Dermis blood vessel endothelial cell (primary cell): ENCODE measurements around the gene PROKR1. TPM values are rescaled to one million over a fixed set of nuclear protein-coding genes. Genes with fewer than 3 reads are reported as not detected.
"Not testable (repeated sequence)": the region's sequence is repeated elsewhere in the genome, so short reads cannot be mapped to it uniquely, and the experiment has no call there.

Experiments used
- DNase-seq: peaks from one replicate; pipeline ENCODE4 v3.0.0; 2010
- total RNA-seq: library from RNA; depleted of rRNA; stranded (reverse); fragments of >200 nt; gene quantifications from 2 replicates; pipeline ENCODE4 v1.2.3, GENCODE V29; 2014

Gene PROKR1
- total RNA-seq, 1 donor from 2014 or later = not detected

DNA sequence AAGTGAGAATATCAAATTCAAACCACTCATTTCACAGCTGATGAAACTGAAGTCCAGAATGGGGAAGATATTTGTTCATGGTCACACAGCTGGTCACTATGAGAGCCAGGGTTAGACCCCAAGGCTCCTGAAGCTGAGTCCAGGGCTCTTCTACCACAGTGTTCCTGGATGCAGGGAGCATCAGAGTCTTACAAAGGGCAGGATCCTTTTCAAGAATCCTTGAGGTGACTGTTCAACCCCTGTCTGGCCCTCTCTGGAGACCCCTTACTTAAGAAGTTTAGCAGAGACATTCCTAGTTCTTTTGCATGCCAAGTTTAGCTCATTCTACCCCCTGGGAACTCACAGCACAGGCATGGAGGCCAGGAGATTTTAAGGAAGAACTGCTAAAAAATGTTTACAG, 15.7 kb downstream of the PROKR1 start:
- DNase-seq = no peak

- DNase-seq = no peak
Measured at GRCh38 chr2:68660658-68661057, 17.3 kb downstream of the PROKR1 start.

- no peak for DNase-seq
Measured at GRCh38 chr2:68662466-68662865, 19.1 kb downstream of the PROKR1 start.

- no peak for DNase-seq
Measured at GRCh38 chr2:68663371-68664156, 20.2 kb downstream of the PROKR1 start.

GRCh38 chr2:68667371-68667770, 24.0 kb downstream of the PROKR1 start:
- no peak for DNase-seq

DNA sequence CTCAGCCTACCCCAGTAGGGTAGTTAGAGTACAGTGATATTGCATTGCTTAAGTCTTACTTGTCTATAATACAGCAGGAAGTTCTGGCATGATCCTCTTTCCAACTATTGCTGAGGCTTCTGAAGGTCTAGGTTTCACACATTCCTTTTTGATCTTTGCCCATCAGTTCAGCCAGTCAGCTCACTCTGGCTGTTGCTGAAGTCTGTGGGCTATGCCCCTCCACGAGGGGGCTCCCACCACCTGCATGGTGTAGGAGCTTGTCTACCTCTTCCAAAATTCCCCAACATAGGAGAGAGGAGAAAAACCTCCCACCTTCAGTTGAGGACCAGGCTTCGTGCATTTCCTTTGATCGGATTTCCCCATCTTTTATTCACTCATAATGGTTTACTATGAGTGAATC, 26.3 kb downstream of the PROKR1 start:
- DNase-seq = no peak

- no peak for DNase-seq
Measured at GRCh38 chr2:68671961-68672360, 28.6 kb downstream of the PROKR1 start.

- DNase-seq = no peak
Measured at GRCh38 chr2:68673631-68674030, 30.3 kb downstream of the PROKR1 start.

- no peak for DNase-seq
Measured at GRCh38 chr2:68675470-68675869, 32.1 kb downstream of the PROKR1 start.

DNA sequence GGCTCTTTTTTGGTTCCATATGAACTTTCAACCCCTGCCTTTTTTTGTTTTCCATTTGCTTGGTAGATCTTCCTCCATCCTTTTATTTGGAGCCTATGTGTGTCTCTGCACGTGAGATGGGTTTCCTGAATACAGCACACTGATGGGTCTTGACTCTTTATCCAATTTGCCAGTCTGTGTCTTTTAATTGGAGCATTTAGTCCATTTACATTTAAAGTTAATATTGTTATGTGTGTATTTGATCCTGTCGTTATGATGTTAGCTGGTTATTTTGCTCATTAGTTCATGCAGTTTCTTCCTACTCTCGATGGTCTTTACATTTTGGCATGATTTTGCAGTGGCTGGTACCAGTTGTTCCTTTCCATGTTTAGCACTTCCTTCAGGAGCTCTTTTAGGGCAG, 34.5 kb downstream of the PROKR1 start:
- not testable (repeated sequence) for DNase-seq

GRCh38 chr2:68679166-68679916, 36.0 kb downstream of the PROKR1 start:
- not testable (repeated sequence) for DNase-seq

GRCh38 chr2:68679917-68680267, 36.5 kb downstream of the PROKR1 start:
- DNase-seq = not testable (repeated sequence)

GRCh38 chr2:68684197-68684596, 40.8 kb downstream of the PROKR1 start:
- DNase-seq = no peak

GRCh38 chr2:68686178-68686577, 42.8 kb downstream of the PROKR1 start:
- no peak for DNase-seq

DNA sequence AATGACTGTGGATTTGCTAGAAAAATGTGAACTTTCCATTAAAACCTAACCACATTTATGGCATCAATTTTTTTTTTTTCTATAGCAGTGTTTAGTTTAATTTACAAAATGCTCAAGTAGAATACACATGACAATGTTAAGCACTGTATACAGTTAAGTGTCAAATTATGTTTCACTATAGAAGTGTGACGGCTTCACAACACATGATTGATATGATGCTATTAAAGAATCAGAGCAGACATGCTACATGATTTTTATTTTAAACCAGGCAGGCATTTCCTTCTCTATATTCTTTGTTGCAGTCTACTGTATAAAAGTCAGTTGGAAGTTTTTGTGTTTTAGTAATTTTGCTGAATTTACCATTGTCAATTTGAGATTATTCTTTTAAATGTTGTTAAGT, 43.6 kb downstream of the PROKR1 start:
- no peak for DNase-seq

GRCh38 chr2:68689553-68690537, 46.5 kb downstream of the PROKR1 start:
- DNase-seq = no peak

DNA sequence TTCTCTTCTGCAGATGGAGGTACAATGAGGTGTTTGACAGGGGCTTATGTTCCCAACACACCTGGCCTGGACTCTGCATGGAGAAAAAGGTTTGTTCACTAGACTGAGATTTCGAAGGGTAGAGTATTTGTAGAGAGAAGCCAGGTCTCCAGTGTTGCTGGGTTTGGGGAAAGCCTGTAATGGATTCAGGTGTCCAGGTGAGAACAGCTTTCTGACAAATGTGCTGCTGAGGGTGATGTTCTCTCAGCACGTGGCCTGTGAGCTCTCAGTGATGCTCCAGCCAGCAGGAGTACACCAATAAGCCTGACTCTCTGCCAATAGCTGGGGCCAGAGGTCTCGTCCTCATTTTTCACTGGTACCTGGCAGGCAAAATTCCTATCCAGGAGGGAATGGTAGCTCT, 47.5 kb downstream of the PROKR1 start:
- DNase-seq = no peak

DNA sequence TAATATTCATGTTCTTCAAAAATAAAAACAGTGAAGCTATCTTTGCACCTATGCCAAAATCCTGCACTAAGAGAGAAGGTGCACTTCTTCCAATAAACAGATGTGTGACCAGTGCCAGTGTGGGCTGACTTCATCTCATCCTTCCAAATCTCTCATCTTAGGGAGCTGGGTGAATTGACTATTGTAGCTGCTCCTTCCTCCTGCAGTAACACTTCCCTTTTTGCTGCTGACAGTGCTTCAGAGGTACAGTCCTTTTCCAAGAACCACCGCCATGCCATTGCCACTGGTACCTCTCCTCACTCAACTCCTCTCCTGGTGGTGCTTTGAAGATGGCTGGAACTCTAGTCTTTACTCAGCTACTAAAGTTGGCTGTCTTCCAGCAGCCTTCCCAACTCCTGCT, 49.1 kb downstream of the PROKR1 start:
- DNase-seq = no peak

GRCh38 chr2:68693951-68694350, 50.6 kb downstream of the PROKR1 start:
- DNase-seq = no peak

GRCh38 chr2:68695971-68696370, 52.6 kb downstream of the PROKR1 start:
- no peak for DNase-seq

DNA sequence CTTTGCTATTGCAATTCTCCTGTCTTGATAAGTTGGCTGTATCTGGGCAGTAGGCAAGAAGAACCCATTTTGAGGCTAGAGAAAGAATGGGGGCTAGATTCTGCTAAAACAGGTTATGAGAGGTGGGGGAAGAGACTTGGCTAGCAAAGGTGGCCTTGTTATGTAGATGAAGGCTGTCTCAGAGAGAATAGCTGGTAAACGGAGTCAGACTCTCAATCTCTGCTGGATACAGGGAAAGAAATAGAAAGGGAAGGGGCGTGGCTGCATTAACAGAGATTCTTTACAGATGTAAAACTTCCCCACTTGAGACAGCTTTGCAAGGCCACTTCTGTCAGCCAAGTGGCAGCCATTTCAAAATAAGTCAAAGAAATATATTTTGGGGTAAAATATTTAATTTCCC, 53.2 kb downstream of the PROKR1 start:
- DNase-seq = no peak

DNA sequence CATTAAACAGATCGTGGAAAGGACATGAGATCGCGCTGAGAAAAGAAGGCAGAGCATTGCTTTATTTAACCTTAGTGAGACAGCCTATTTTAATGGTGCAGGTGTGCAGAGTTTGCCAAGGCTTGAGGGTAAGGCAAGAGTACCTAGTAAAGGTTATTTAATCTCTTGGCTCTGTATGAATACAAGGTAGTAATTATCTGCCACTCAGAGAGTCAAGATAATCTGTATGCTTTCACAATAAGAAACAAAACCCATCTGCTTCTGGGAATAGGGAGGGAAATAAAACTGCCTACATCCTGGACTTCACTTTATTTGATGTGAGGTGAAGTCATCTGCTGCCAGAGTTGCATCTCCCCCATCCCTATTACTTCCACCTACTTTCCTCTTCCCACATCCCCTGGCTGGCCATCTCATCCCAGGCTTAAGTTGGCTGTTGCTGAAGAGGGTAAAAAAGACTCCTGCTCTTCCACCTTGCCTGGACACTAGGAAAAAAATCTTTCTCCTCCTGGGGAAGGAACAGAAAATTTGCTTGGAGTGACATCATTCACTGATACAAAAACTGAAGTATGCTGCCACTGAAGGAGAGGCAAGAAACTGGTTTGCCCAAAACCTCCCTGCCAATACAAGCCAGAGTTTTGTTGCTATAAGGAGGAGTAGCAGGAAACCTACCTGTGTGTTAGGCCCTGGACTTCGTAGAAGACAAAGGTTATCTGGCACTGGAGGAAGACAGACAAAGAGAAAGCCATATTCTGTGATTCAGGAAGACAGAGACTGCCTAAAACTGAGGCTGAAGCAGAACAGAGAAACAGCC, 55.4 kb downstream of the PROKR1 start:
- no peak for DNase-seq
